NCI-H748 treated with DMSO at 0.1 percent for 48 hours (cell line): ENCODE measurements around the gene SPP2.

ENCODE experiments used
- DNase-seq: peaks from one replicate; lab custom pipeline; 2025; lab: John Stamatoyannopoulos, UW

Gene SPP2

DNA sequence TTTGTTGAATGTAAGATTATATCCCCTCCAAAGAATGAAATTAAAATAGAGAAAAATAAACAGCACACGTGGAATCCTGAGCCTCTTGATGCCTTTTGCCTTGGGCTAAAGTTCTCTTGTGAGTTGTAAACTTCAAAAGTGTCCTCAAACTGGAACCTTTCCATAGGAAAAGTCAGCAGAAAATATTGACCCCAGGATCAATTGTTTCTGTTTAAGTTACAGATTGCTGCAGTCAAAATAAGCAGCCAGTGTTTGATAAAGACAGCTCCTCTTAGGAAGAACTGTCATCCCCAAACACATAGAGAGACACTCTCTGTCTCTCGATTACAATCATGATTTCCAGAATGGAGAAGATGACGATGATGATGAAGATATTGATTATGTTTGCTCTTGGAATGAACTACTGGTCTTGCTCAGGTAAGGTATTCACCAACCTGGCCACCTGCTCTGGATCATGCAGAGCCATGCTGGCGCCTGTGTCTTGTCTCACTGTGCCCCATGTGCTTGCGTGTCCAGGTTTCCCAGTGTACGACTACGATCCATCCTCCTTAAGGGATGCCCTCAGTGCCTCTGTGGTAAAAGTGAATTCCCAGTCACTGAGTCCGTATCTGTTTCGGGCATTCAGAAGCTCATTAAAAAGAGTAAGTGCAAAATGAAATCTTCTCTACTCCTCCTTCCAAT is at the start of gene SPP2:
Gene SPP2, plus strand, starts transcription at position 248 of the 681 bp plus-strand sequence. Its CDS starts 85 bp downstream, at position 333.
- no peak for DNase-seq

- no peak for DNase-seq
Observed at GRCh38 chr2:234001380-234002160, 48.9 kb upstream of the SPP2 start.

DNA sequence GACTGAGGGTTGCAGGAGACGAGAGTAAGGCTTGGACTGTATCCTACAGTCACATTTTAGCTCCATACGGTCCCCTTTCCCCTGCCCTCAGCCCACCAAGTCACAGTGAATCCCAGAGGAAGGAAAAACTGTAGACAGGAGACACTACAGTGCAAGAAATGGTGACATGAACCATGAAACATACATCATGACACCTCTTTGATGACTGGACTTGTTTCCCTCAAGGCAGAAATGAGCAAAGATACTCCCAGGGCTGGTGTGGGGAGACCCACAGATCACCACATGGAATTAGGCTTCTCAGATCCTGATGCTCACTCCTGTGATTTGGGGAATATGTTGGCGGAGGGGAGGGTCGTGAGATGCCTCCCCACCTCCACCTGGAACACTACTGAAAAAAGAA is 48.2 kb upstream of the SPP2 start:
- DNase-seq, result no peak

DNA sequence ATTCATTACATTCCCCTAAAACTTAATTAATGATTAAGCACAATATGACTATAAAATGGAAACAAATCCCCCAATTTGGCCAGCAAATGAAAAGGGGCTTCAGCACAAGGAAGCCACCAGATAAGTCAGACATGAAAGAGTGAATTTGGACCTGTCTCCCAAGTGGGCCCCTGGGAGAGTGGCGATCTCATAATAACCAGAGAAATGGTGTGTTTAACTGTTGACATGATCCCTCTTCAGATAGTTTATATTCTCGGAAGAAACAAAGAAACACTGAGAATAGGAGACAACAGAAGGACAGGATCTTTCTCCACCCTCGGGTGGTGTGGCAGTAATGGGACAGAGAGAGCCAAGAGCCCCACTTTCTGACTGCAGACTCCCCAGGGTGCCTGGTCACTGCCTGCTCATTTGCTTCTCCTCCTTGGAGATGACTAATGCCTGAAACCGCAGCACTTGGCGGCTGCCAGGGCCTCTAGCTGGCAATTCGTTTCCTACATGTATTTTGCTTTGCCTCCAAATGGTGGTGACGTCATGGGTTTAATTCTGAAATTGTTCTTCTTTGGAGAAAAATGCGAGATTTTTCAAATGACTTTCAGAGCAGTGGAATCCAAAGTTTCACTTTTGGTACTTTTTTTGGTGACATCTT is 46.4 kb upstream of the SPP2 start:
- DNase-seq, result no peak

DNA sequence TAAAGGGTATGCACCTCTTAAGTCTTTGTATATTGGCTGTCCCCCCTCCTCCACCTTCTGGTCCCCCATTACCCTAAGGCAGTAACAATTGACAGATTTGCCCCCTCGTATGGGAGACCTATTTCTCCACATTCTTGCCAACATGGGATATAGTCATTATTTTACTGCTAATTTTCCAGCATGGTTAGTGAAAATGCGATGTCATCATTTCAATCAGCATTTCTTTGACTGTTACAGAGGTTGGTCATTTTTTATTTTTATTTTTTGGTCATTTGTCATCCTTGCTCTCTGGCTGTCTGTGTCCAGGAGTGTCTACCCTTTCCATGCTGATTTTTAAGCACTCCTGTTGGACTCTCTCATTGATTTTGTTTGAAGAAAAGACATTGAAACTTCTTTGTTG is 45.4 kb upstream of the SPP2 start:
- no peak for DNase-seq

DNA sequence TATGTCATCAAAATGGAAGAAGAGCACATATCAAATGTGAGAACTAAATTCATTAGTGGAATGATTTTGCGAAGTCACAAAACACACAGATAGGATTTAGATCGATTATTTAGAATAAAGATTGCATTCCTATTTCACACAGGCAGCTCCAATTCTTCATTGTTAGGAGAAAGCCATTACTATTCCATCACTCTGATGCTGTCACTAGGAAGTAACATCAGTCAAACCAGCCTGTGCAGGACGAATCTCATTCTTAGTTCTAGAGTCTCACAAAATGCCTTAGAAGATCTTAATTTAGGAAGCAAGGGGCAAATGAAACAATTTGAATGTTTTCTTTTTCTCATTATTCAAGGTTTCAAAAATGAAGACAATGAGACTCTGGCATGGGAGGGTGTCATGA is 44.0 kb upstream of the SPP2 start:
- no peak for DNase-seq

GRCh38 chr2:234014427-234014826 is 36.1 kb upstream of the SPP2 start:
- DNase-seq, result no peak

DNA sequence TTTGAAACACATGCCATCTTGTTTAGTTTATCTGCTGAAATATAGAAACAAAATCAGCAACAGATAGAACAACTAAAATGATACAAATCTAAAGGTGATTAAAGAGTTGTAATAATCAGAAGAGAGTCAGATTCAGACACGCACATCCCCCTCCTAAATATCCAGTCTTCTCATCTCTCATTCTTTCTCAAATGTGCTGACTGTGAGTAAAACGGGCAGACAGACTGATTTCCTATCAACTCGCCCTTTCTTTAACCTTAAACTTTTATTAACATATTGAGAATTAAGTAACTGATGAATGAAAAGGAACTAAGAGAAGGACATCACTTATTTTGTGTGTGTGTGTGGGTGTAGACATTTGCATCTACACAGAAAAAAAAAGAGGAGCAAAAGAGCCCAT is 34.6 kb upstream of the SPP2 start:
- no peak for DNase-seq

DNA sequence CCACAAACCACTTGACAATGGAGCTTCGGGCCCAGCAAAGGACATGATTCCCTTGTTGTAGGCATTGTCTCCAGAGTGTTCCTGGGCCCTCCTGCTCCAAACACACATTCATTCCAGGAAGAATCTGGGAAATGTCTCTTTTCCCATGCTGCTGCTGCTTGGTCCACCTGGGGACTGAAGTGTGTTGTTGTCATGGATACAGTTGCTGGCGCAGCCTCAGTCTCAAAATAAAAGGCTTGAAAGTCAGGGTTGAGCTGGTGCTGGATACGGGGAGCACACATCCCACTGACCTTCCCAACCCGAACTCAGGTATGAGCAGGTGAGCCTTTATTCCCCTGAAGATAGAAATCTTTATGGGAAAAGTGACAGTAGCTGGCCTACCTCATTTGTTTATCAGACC is 30.6 kb upstream of the SPP2 start:
- peak; percentile 36 for DNase-seq

DNA sequence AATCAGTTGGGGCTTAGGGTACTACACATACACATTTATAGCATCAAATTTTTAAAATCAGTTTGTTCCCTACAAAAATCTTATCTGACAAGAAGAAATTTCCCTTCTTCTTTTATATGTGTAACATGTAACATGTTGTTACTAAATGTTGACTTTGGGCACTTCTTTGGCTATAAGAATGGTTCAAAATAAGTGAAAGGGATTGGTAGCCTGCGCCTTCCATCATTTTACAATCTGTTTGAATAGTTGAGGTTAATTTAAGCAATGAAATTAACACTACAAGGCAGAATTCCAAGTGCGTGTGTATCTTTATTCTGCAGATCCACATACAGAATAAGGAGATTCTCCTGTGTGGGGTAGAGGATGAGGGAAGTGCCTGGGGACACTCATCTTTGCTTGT is 30.2 kb upstream of the SPP2 start:
- DNase-seq, result no peak

DNA sequence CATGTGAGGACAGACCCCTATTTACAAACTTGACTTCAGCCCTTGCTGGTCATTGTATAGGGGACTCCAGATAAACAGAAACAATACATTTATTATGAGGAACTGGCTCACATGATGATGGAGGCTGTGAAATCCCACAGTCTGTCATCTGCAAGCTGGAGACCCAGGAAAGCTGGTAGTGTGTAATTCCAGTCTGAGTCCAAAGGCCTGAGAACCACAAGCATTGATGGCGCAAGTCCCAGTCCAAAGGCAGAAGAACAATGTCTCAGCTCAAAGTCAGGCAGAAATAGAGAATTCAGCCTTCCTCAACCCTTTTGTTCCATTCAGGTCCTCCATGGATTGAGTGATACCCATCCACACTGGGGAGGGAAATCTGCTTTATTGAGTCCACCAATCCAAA is 28.1 kb upstream of the SPP2 start:
- no peak for DNase-seq

- no peak for DNase-seq
Observed at GRCh38 chr2:234024304-234024703, 26.2 kb upstream of the SPP2 start.

DNA sequence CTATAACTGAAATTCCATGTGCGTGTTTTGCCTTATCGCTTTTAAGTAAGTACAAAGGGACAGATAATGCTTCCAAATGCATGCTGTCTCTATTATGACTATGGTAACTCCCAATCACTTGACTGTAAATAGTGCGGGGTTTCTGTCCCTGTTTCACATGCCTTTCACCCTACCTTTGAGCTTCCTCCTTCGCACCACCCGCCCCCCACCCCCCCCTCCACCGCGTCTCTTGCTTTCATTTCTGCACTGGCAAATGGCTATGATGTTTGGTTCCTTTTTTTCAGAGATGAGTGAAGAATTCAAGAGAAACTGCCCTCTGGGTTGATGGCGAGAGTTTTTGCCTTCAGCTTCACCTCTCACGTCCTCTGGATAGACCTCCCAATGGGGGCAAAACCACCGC is 25.0 kb upstream of the SPP2 start:
- no peak for DNase-seq

- no peak for DNase-seq
Observed at GRCh38 chr2:234025891-234026401, 24.6 kb upstream of the SPP2 start.

DNA sequence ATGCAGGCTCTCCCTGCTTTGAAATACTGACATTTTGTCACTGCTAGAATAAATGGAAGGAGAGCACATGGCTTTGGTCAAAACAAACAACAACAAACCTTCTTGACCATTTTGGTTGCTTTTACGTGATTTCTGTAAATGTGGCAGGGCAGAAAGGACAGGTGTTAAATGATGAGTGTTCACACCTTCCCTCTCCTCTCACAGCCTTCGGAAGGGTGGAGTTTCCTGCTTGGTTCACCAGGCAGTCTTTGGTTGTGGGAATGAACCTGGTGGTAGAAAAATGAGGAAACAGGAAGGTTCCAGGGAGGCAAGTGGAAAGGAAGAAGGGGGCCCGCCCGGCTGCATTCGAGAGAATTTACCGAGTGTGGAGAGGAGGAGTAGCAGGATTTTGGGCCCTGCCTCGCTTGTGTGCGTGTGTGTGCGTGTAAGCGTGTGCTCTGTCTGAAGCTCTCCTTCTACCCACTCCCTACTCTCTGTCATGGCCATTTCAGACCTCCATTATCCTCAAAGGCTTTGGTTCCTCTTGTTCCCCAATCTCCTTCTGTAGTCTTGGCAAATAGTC is 23.7 kb upstream of the SPP2 start:
- no peak for DNase-seq

GRCh38 chr2:234027641-234028040 is 22.9 kb upstream of the SPP2 start:
- DNase-seq, result no peak

GRCh38 chr2:234029150-234029733 is 21.3 kb upstream of the SPP2 start:
- no peak for DNase-seq

DNA sequence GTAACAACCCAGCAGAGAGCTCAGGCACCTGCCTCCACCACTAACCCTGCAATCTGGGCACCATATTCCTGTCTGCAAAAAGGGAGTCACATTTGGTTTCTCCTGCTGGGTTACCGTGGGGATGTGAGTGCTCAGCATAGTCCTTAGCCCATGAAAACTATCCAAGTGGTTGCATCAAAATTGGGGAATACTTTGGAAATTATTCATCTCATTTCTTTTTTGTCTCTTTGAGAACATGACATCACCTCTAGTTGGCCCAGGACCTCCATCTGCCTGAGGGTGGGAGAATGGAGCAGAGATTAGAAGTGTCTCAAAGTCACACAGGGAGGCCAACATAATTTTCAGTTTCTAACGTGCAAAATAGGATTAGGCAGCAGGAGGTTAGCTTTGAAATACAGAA is 19.3 kb upstream of the SPP2 start:
- no peak for DNase-seq

- no peak for DNase-seq
Observed at GRCh38 chr2:234032279-234032856, 18.1 kb upstream of the SPP2 start.

DNA sequence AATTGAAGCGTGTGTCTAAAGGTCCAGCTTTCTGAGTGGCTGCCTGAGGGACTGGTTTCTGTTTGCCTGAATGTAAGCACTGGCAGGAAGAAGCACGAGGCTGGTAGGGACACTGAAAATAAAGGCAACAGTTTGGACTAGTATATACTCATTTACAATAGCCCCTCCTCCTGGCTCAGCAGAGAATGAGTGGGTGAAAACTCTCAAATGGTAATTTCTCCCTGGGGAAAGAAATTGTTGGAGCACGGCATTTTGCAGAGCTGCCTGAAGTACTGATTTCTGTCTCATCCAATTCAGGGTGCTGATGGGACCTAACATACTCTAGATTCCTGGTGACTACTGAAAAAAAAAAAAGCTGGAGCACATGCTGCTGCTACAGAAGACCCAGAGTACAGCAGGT is 17.3 kb upstream of the SPP2 start:
- no peak for DNase-seq

DNA sequence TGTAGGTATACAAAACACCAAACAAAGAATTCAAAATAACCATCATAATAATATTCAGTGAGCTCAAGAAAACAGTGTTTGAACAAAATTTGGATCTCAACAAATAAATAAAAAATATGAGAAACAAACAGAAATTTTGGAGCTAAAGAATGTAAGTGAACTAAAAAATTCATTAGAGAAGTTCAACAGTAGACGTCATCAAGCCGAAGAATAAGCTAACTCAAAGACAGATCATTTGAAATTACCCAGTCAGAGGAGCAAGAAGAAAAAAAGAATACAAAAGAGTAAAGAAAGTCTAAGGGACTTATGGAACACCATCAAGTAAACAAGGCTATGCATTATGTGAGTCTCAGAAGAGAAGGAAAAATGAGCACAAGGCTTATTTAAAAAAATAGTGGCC is 16.6 kb upstream of the SPP2 start:
- no peak for DNase-seq
